Stimulated activated CD4-positive, alpha-beta T cell treated with anti-CD3 and anti-CD28 coated beads, TNF-alpha, amount 100 ng/mL, for 4 hours (primary cell): ENCODE results near the gene BIRC5.

Source experiments
- DNase-seq, 3 experiments: peaks; one replicate each; pipeline ENCODE4 v3.0.0-alpha.2; 2020; ENCODE audit warnings: low read depth in 3 of 3

The BIRC5 gene

DNA sequence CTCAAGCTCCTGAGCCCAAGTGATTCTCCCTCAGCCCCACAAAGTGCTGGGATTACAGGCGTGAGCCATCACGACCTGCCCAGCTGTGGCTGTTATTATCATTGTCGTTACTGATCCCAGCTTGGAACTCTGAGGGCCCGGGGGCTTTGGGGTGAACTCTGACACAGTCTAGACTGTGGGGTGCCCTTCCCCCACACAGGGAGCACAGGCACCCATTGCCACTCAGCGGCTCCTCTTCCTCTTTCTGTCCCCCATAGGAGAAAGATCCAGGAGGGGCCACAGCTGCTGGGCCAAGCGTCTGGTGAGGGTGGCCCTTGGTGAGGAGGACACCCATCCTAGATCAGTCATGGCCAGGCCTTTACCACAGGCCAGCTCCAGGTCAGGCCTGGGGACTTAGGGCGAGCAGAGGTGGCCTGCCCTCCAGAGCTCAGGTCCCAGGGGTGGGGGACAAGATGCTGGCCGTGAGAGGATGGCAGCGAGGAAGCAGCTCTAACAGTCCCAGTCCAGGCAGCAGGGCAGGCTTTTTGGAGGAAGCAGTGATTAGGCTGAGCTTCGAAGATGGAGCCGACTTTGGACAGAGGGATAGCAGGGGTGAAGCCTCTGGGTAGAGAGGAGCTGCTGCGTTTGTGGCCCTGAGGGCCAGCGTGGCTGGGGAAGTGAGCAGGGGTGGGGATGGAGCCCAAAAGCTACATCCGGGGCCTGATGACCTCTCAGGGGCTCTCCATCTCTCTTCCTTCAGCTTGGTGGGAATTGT, 42.1 kb downstream of the BIRC5 start:
- no peak for DNase-seq

DNA sequence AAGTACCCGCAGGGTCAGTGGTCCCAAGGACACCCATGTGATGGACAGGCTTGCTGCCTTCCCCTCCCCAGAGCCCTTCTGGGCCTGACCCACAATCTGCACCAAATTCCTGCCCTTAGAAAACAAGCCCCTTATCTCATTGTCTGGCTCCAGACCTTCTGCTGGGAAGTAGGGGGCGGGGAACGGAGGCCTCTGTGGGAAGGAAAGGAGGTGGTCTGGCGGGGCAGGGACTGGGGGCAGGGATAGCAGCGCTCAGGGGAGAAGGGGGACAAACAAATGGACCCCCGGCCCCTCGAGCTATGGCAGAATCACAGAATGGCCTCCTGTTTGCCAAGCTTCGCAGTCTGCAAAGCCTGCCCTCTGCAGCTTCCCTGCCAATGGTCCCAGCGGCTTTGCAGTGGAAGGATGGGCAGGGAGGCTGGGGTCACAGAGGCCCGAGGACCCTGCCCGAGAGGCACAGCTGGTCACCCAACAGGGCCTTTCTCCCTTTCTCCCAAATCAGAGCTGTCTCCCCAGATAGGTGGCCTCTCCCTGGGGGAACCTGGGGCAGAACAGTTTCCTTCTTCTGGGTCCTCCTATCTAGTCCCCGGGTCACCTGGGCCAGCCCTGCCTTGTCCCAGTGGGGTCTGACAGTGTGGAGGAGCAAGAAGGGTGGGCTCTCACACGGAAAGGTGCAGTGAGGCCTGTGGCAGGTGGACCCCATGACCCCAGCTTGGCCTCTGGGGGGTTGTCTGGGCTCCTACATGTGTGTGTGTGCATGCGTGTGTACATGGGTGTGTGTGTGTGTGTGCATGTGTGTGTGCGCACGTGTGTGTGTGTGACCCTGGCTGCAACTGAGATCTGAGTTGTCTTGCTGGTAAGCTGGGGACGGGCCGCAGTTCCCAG, 42.9 kb downstream of the BIRC5 start:
- no peak for DNase-seq

DNA sequence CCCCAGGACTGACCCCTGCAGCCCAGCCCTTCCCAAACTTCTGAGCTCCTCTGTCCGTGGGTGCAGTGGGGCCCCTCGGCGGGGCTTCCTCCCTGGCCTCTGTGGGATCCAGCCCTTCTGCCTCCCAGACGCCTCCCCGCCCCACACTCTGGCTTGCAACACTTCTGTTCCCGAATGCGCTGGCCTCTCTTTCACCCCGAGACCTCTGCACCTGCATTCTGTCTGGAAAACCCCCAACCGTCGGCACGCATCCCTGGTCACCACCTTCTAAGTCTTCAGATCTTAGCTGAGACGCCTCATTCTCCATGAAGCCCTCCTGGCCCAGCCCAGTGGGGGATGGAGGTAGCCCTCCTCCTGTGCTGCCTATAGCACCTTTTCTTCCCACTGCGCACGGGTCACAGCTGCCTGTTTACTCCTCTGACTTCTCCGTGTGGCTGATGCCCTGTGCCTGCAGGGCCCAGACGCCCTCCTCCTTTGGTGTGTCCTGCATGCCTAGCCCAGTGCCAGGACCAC, 43.8 kb downstream of the BIRC5 start:
- DNase-seq: no peak

- peak; percentile 49 to 60 (median 60) for DNase-seq
Measured at GRCh38 chr17:78258323-78259191, 44.5 kb downstream of the BIRC5 start.

GRCh38 chr17:78259192-78259554, 45.1 kb downstream of the BIRC5 start:
- DNase-seq: no peak

GRCh38 chr17:78263063-78263735, 49.1 kb downstream of the BIRC5 start:
- DNase-seq: no peak

GRCh38 chr17:78263736-78264340, 49.8 kb downstream of the BIRC5 start:
- no peak for DNase-seq

- no peak for DNase-seq
Measured at GRCh38 chr17:78264590-78264989, 50.5 kb downstream of the BIRC5 start.

DNA sequence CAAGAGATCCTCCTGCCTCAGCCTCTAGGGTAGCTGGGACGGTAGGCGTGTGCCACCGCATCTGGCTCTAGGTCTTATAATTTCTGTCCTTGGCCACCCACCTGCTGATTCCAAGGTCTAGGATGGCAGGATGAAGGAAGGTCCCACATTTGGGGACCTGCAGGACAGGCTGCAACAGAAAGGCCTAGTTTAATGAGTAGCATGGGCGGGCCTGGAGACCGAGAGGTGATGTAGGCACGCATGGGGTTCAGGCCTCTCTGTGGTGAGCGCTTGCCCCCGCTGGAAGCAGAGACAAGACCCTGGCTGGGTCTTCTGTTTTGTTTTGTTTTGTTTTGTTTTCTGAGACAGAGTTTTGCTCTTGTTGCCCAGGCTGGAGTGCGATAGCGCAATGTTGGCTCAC, 51.1 kb downstream of the BIRC5 start:
- DNase-seq: no peak

GRCh38 chr17:78266231-78266631, 52.2 kb downstream of the BIRC5 start:
- DNase-seq: no peak

DNA sequence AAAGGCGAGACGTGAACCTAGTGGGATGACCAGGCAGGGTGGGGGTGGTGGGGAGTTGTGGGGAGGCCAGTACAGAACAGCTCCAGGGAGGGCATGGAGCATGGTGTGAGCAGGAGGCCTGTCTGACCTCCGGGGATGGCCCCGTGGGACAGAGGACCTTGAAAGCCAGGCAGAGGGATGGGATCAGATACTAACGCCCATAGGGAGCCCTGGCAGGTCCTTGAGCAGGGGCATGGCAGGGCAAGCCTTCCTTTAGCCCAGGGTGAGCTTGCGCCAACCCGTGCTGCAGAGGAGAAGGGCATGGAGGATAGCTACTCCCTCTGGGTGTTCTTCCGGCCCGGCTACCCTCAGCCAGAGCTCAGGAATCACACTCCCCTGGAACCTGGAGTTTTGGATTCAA, 52.7 kb downstream of the BIRC5 start:
- no peak for DNase-seq

GRCh38 chr17:78267253-78268073, 53.4 kb downstream of the BIRC5 start:
- no peak for DNase-seq

GRCh38 chr17:78268191-78268874, 54.3 kb downstream of the BIRC5 start:
- DNase-seq: no peak

DNA sequence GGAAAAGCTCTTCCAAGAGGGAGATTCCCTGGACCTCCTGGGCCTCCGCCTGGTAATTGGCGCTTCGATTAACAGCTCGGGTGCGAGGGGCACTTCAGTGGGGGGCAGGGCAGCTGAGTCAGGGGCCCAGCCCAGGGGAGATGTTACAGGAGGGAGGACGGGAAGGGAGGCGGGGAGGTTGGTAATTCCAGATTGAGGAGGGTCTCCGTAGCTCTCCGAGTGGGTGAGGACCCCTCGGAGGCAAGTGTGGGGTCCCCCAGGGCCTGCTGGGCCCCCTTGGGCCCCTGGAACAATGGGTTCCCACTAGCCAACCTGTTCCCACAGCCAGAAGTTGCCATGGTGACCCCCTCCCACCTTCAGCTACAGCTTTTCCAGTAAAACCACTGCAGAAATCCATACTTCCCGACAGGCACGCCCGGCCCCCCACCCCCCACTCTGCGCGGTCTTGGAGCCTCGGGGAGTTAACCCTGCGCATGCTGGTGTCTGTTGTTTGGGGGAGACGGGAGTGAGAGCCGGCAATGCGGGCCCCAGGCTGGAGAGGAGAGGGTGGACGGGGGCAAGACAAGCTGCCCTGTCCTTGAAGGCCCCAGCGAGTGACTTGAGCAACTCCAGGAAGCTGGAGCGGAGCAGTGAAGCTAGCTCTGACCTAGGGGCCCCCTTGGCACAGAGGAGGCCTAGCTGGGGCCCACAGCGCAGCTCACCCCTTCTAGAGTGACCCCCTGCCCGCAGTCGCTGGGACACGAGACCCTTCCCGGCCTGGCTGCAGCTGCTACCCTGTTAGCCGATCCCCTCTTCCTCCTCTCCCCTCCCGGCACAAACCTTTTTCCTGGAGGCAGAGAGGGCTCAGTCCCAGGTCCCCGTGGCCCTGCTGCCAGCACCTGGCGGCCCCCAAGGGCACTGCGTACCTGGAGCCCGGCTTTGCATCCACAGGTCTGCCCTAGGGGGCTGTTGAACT, 55.2 kb downstream of the BIRC5 start:
- DNase-seq: no peak

GRCh38 chr17:78269955-78270381, 55.9 kb downstream of the BIRC5 start:
- DNase-seq: no peak

GRCh38 chr17:78271419-78272170, 57.5 kb downstream of the BIRC5 start:
- DNase-seq: no peak

GRCh38 chr17:78272181-78272913, 58.3 kb downstream of the BIRC5 start:
- peak in 2 of 3 experiments; percentile 41 to 50 for DNase-seq
